ENCODE results near the gene C4orf17.

Gene C4orf17

DNA sequence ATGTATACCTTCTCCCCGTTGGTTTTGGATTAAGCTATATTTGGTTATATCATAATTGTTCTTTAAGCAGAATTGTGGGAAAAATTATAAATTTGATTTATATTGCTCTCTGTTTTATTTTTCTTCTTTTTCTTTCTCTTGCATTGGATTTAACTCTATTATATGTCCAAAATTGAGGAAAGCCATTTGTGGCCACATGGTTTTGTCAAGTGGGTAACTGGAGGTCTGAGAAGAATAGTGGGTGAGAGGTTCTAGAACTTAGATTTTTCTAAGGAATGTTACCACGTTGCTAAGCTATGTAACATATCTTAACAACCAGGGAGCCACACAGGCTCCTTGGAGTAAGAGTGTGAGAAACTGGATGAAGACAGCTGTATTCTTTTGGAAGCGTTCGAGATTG, at the start of gene C4orf17:
TSS of gene C4orf17 (plus strand) at position 301 of the 400 bp plus-strand sequence. CDS start 2,061 bp downstream, outside the sequence.
- TF ChIP-seq ISL1 (CRISPR knock-in tag; IDR thresholded peaks at IDR 0.05): no peak
- no peak for TF ChIP-seq ZFP3 (CRISPR knock-in tag; IDR thresholded peaks at IDR 0.05)
- TF ChIP-seq ARNTL (CRISPR knock-in tag; IDR thresholded peaks at IDR 0.05; ENCODE audit: borderline replicate concordance, low read depth): no peak
- no peak for TF ChIP-seq SNAI2 (CRISPR knock-in tag; IDR thresholded peaks at IDR 0.05)
- no peak for TF ChIP-seq RARB (CRISPR knock-in tag; IDR thresholded peaks at IDR 0.05)
- no peak for TF ChIP-seq ZNF8 (CRISPR knock-in tag; IDR thresholded peaks at IDR 0.05)
- TF ChIP-seq, protein P1, sequence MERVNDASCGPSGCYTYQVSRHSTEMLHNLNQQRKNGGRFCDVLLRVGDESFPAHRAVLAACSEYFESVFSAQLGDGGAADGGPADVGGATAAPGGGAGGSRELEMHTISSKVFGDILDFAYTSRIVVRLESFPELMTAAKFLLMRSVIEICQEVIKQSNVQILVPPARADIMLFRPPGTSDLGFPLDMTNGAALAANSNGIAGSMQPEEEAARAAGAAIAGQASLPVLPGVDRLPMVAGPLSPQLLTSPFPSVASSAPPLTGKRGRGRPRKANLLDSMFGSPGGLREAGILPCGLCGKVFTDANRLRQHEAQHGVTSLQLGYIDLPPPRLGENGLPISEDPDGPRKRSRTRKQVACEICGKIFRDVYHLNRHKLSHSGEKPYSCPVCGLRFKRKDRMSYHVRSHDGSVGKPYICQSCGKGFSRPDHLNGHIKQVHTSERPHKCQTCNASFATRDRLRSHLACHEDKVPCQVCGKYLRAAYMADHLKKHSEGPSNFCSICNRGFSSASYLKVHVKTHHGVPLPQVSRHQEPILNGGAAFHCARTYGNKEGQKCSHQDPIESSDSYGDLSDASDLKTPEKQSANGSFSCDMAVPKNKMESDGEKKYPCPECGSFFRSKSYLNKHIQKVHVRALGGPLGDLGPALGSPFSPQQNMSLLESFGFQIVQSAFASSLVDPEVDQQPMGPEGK (CRISPR knock-in tag; IDR thresholded peaks at IDR 0.05; ENCODE audit: borderline replicate concordance): no peak
- ATAC-seq: no peak

DNA sequence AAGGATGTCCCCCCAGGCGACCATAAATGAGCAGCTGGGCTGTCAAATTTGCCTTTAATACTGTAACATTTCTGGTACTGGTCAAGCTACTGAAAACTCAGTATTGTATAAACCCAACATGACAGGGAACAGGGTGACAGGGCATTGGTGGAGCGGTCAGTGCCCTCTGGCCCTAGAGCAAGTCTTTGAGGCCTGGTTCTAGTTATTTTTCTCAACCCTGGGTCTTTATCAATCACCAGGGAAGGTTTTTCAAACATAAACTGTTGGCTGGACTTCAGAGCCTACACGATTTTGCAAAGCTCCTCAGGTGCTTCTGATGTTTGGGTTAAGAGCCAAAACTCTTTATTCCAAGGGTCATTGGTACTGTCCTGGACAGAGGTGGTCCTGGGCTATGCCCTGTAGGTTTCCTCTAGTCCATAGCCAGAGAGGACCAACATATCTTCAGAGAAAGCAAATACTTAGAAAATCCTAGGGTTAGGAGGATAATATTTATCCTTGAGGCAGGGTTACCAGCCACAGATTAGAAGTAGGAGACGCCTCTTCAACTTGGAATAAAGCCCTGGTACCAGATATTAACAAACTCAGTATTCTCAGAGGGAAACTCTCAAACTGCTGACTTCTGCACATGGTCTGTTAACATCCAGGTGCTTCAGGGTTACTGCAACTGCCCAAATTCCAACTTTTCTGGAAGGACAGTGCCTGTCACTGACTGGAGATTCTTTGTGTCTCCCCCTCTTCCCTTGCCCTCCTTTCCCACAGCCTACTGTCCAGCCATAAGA, 49.0 kb upstream of the C4orf17 start:
- TF ChIP-seq TOX (CRISPR knock-in tag; IDR thresholded peaks at IDR 0.05; ENCODE audit: borderline replicate concordance) (no peak), ZNF70 (CRISPR knock-in tag; IDR thresholded peaks at IDR 0.05) (no peak), ESRRG (CRISPR knock-in tag; IDR thresholded peaks at IDR 0.05) (no peak)
- TF ChIP-seq, protein P2, sequence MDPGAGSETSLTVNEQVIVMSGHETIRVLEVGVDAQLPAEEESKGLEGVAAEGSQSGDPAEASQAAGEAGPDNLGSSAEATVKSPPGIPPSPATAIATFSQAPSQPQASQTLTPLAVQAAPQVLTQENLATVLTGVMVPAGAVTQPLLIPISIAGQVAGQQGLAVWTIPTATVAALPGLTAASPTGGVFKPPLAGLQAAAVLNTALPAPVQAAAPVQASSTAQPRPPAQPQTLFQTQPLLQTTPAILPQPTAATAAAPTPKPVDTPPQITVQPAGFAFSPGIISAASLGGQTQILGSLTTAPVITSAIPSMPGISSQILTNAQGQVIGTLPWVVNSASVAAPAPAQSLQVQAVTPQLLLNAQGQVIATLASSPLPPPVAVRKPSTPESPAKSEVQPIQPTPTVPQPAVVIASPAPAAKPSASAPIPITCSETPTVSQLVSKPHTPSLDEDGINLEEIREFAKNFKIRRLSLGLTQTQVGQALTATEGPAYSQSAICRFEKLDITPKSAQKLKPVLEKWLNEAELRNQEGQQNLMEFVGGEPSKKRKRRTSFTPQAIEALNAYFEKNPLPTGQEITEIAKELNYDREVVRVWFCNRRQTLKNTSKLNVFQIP (CRISPR knock-in tag; IDR thresholded peaks at IDR 0.05; ENCODE audit: borderline replicate concordance, low read depth): no peak
- no peak for ATAC-seq

DNA sequence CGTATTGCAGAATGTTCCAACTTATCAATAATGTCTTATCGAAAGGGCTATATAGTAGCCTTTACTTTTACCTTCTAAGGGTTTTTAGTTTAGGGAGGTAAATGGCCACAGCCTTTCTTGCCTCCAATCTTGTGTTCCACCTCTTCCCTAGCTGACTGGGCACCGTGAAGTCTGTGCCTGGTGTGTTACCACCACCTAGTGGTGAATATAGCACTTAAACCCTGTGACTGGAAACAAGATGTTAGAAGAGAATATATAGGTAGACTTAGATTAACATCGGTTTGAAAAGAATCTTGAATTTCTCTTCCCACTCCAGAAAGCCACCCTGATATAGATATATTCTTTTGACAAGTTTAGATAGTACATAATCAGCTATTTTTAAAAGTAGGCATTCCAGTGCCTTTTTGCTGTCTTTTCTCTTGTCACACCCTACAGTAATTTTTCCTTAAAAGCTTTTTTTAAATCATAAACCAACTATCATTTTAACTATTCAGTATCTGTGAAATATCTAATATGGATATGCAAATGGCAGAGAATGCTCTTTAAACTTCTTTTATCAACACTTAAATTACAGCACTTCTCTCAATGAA, 47.9 kb upstream of the C4orf17 start:
- peak; percentile 99 for ATAC-seq
- no peak for TF ChIP-seq ESRRG (CRISPR knock-in tag; IDR thresholded peaks at IDR 0.05)
- no peak for TF ChIP-seq GLIS3 (CRISPR knock-in tag; IDR thresholded peaks at IDR 0.05)
- TF ChIP-seq, protein P2 (CRISPR knock-in tag; IDR thresholded peaks at IDR 0.05; ENCODE audit: borderline replicate concordance, low read depth): no peak
- no peak for TF ChIP-seq ISL1 (CRISPR knock-in tag; IDR thresholded peaks at IDR 0.05)
- no peak for TF ChIP-seq OSR1 (CRISPR knock-in tag; IDR thresholded peaks at IDR 0.05)
- TF ChIP-seq ARNTL (CRISPR knock-in tag; IDR thresholded peaks at IDR 0.05; ENCODE audit: borderline replicate concordance, low read depth): no peak
- TF ChIP-seq TOX (CRISPR knock-in tag; IDR thresholded peaks at IDR 0.05; ENCODE audit: borderline replicate concordance): no peak
- TF ChIP-seq, protein P3, sequence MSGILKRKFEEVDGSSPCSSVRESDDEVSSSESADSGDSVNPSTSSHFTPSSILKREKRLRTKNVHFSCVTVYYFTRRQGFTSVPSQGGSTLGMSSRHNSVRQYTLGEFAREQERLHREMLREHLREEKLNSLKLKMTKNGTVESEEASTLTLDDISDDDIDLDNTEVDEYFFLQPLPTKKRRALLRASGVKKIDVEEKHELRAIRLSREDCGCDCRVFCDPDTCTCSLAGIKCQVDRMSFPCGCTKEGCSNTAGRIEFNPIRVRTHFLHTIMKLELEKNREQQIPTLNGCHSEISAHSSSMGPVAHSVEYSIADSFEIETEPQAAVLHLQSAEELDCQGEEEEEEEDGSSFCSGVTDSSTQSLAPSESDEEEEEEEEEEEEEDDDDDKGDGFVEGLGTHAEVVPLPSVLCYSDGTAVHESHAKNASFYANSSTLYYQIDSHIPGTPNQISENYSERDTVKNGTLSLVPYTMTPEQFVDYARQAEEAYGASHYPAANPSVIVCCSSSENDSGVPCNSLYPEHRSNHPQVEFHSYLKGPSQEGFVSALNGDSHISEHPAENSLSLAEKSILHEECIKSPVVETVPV (CRISPR knock-in tag; IDR thresholded peaks at IDR 0.05): no peak
- TF ChIP-seq, protein P1 (CRISPR knock-in tag; IDR thresholded peaks at IDR 0.05; ENCODE audit: borderline replicate concordance): no peak
- TF ChIP-seq CSDC2 (CRISPR knock-in tag; IDR thresholded peaks at IDR 0.05): no peak
- no peak for TF ChIP-seq ZNF70 (CRISPR knock-in tag; IDR thresholded peaks at IDR 0.05)
- TF ChIP-seq ZC3H10 (CRISPR knock-in tag; IDR thresholded peaks at IDR 0.05): no peak
- TF ChIP-seq TCF4 (CRISPR knock-in tag; IDR thresholded peaks at IDR 0.05; ENCODE audit: borderline replicate concordance): no peak
- TF ChIP-seq RARB (CRISPR knock-in tag; IDR thresholded peaks at IDR 0.05): no peak
- no peak for TF ChIP-seq ZNF8 (CRISPR knock-in tag; IDR thresholded peaks at IDR 0.05)
- no peak for TF ChIP-seq BACH2 (CRISPR knock-in tag; IDR thresholded peaks at IDR 0.05; ENCODE audit: borderline replicate concordance)
- TF ChIP-seq, protein P4, sequence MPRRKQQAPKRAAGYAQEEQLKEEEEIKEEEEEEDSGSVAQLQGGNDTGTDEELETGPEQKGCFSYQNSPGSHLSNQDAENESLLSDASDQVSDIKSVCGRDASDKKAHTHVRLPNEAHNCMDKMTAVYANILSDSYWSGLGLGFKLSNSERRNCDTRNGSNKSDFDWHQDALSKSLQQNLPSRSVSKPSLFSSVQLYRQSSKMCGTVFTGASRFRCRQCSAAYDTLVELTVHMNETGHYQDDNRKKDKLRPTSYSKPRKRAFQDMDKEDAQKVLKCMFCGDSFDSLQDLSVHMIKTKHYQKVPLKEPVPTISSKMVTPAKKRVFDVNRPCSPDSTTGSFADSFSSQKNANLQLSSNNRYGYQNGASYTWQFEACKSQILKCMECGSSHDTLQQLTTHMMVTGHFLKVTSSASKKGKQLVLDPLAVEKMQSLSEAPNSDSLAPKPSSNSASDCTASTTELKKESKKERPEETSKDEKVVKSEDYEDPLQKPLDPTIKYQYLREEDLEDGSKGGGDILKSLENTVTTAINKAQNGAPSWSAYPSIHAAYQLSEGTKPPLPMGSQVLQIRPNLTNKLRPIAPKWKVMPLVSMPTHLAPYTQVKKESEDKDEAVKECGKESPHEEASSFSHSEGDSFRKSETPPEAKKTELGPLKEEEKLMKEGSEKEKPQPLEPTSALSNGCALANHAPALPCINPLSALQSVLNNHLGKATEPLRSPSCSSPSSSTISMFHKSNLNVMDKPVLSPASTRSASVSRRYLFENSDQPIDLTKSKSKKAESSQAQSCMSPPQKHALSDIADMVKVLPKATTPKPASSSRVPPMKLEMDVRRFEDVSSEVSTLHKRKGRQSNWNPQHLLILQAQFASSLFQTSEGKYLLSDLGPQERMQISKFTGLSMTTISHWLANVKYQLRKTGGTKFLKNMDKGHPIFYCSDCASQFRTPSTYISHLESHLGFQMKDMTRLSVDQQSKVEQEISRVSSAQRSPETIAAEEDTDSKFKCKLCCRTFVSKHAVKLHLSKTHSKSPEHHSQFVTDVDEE (CRISPR knock-in tag; IDR thresholded peaks at IDR 0.05): no peak
- no peak for TF ChIP-seq ZFP3 (CRISPR knock-in tag; IDR thresholded peaks at IDR 0.05)
- TF ChIP-seq, protein P5, sequence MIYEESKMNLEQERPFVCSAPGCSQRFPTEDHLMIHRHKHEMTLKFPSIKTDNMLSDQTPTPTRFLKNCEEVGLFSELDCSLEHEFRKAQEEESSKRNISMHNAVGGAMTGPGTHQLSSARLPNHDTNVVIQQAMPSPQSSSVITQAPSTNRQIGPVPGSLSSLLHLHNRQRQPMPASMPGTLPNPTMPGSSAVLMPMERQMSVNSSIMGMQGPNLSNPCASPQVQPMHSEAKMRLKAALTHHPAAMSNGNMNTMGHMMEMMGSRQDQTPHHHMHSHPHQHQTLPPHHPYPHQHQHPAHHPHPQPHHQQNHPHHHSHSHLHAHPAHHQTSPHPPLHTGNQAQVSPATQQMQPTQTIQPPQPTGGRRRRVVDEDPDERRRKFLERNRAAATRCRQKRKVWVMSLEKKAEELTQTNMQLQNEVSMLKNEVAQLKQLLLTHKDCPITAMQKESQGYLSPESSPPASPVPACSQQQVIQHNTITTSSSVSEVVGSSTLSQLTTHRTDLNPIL (CRISPR knock-in tag; IDR thresholded peaks at IDR 0.05; ENCODE audit: low read depth): no peak
- no peak for TF ChIP-seq ZFP30 (CRISPR knock-in tag; IDR thresholded peaks at IDR 0.05)
